ENCODE measurements around the gene WNT4. TPM values are rescaled to one million over a fixed set of nuclear protein-coding genes. Genes with fewer than 3 reads are reported as not detected.
A peak's percentile ranks its signal among the peaks of the same experiment; 100 is the strongest.

WNT4 gene
- total and polyA plus RNA-seq, 11 donors: 0.04 to 0.38 (median 0.08) TPM; not detected in 3

DNA sequence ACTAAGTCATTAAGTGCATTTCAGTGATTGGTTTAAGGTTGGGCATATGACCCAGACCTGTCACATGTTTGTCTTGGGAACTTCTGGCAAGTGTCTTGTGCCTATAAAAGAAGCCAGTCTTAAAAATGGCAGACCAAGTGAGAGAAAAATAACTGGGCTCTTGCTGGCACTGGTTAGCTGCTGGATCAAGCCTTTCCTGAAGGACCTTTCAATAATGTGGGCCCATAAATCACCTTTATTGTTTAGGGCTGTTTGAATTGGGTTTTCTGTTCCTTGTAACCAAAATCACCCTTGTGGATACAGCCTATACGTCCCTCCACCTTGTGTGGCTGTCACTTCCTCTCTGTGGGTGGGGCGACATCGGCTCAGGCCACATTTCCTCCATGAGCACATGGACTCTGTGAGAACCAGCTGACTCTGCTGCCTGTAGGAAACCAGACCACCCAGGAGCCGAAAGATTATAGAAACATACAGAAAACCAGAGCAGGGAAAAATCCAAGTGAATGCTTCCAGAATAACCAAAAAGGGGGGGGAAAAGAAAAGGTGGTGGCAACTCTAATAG, 25.6 kb upstream of the WNT4 start:
- ATAC-seq (no peak), DNase-seq (no peak)
- peaks cover 0 to 3% (median 0%) of the 10 kb centered on the region in 9 donors for H3K27me3 ChIP-seq
- H3K27ac ChIP-seq: no peak overlapping the region
- no peaks in the 10 kb centered on the region for H3K36me3 ChIP-seq
- intact Hi-C loops (cut with DNase I): no loop called here
- no peak for TF ChIP-seq POLR2A (IDR thresholded peaks at IDR 0.05)
- TF ChIP-seq, protein P1, sequence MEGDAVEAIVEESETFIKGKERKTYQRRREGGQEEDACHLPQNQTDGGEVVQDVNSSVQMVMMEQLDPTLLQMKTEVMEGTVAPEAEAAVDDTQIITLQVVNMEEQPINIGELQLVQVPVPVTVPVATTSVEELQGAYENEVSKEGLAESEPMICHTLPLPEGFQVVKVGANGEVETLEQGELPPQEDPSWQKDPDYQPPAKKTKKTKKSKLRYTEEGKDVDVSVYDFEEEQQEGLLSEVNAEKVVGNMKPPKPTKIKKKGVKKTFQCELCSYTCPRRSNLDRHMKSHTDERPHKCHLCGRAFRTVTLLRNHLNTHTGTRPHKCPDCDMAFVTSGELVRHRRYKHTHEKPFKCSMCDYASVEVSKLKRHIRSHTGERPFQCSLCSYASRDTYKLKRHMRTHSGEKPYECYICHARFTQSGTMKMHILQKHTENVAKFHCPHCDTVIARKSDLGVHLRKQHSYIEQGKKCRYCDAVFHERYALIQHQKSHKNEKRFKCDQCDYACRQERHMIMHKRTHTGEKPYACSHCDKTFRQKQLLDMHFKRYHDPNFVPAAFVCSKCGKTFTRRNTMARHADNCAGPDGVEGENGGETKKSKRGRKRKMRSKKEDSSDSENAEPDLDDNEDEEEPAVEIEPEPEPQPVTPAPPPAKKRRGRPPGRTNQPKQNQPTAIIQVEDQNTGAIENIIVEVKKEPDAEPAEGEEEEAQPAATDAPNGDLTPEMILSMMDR (IDR thresholded peaks at IDR 0.05): no peak
- no peaks in the 10 kb centered on the region for H3K9me3 ChIP-seq
- H3K4me3 ChIP-seq: no peak overlapping the region
- H3K4me1 ChIP-seq: peaks cover 0 to 5% (median 0%) of the 10 kb centered on the region in 12 donors
- WGBS, 4 donors: 36 to 41% (median 38%) methylated on average over 4 of the region's 4 CpGs

GRCh38 chr1:22166439-22166838, 23.5 kb upstream of the WNT4 start:
- Histone ChIP-seq H3K4me3 (no peak overlapping the region), H3K36me3 (no peaks in the 10 kb centered on the region), H3K27ac (no peak overlapping the region), H3K27me3 (no peaks in the 10 kb centered on the region), H3K4me1 (peaks cover 0 to 8% (median 0%) of the 10 kb centered on the region in 12 donors), H3K9me3 (no peaks in the 10 kb centered on the region)
- intact Hi-C loops (cut with DNase I): no loop called here
- 83 to 100% (median 98%) methylated on average over 1 of the region's 1 CpG for WGBS, 4 donors
- DNase-seq (no peak), ATAC-seq (no peak)
- no peak for TF ChIP-seq POLR2A (IDR thresholded peaks at IDR 0.05)
- TF ChIP-seq, protein P1 (IDR thresholded peaks at IDR 0.05): no peak

DNA sequence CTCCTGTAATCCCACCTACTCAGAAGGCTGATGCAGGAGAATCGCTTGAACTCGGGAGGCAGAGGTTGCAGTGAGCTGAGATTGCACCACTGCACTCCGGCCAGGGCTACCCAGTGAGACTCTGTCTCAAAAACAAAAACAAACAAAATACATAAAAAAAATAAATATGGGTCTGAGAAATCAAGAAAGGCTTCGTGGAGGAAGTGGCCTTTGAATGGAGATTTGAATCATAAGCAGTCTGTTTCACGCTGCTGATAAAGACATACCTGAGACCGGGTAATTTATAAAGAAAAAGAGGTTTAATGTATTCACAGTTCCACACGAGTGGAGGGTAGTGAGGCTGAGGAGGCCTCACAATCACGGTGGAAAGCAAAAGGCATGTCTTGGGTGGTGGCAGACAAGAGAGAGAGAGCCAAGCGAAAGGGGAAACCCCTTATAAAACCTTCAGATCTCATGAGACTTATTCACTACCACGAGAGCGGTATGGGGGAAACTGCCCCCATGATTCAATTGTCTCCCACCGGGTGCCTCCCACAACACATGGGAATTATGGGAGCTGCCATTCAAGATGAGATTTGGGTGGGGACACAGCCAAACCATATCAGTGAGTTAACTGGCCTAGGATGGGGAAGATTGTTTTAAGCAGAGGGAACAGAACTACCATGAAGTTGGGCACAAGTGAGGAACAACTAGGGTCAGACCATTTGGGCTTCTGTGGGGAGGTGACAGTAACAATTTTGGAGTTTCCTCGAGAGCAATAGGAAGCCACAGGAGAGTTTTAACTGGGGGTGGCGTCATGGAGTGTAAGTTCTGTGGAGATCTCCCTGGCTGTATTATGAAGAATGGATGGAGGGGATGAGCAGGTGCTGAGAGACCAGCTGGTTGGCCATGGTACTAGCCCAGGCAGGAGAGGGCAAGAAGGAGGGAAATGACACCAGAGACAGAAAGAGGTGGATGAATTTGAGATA, 22.2 kb upstream of the WNT4 start:
- WGBS, 4 donors: 81 to 86% (median 83%) methylated on average over 14 of the region's 14 CpGs
- no peak overlapping the region for H3K4me3 ChIP-seq
- intact Hi-C loops (cut with DNase I): no loop called here
- H3K9me3 ChIP-seq: no peaks in the 10 kb centered on the region
- DNase-seq: no peak
- ATAC-seq: no peak
- H3K36me3 ChIP-seq: no peaks in the 10 kb centered on the region
- TF ChIP-seq POLR2A (IDR thresholded peaks at IDR 0.05): no peak
- TF ChIP-seq, protein P1 (IDR thresholded peaks at IDR 0.05): no peak
- no peaks in the 10 kb centered on the region for H3K27me3 ChIP-seq
- no peak overlapping the region for H3K27ac ChIP-seq
- peaks cover 0 to 8% (median 0%) of the 10 kb centered on the region in 12 donors for H3K4me1 ChIP-seq

GRCh38 chr1:22163564-22163963, 20.7 kb upstream of the WNT4 start:
- Histone ChIP-seq H3K27me3 (no peaks in the 10 kb centered on the region), H3K4me1 (peaks cover 0 to 8% (median 0%) of the 10 kb centered on the region in 12 donors), H3K27ac (no peak overlapping the region), H3K4me3 (no peak overlapping the region), H3K9me3 (no peaks in the 10 kb centered on the region), H3K36me3 (no peaks in the 10 kb centered on the region)
- peak in 3 of 4 donors; percentile 27 to 52 (median 43) for ATAC-seq
- no peak for TF ChIP-seq POLR2A (IDR thresholded peaks at IDR 0.05)
- TF ChIP-seq, protein P1 (IDR thresholded peaks at IDR 0.05): no peak
- DNase-seq: no peak
- intact Hi-C loops (cut with DNase I): no loop called here
- 62 to 82% (median 71%) methylated on average over 6 of the region's 6 CpGs for WGBS, 4 donors

Data from heart left ventricle (tissue), 16 donors.